GM10847 (cell line): Measurements from ENCODE around the gene LYPD1.

Source experiments
- POLR2A ChIP-seq: IDR thresholded peaks from 2 replicates; pipeline ENCODE4 v1.6.1; 2011; ENCODE audit not compliant: insufficient read length; ENCODE audit errors: extremely low read depth

LYPD1 gene, protein sequence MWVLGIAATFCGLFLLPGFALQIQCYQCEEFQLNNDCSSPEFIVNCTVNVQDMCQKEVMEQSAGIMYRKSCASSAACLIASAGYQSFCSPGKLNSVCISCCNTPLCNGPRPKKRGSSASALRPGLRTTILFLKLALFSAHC

DNA sequence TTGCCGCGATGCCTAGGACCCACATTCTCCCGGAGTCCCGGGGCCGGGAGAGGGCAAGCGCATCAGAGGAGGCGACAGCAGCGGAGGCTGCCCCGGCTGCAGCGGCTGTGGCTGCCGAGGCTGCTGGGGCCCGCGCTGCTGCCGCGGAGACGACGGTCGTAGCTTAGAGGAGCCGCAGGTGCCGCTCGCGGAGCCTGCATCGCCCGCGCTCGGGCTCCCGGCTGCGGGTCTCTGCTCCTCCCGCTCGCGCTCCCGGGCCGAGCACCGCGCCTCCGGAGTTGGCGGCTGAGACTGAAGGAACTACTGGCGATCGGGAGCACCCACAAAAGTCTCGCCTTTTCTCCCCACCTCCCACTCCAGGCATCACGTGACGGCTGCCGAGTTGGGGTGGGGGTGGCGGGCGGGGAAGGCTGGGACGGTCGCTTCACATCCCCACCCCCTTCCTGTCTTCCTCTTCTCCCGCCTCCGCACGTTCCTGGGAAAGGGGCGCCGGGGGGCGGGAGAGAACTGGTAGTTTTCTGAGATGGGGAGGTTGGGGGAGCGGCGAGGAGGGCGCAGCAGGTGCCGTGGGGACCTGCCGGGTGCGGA is at the start of gene LYPD1:
Gene LYPD1, minus strand, starts transcription at position 298 of the 588 bp plus-strand sequence. Its CDS starts 273 bp downstream, at position 25.
- no peak for TF ChIP-seq POLR2A

DNA sequence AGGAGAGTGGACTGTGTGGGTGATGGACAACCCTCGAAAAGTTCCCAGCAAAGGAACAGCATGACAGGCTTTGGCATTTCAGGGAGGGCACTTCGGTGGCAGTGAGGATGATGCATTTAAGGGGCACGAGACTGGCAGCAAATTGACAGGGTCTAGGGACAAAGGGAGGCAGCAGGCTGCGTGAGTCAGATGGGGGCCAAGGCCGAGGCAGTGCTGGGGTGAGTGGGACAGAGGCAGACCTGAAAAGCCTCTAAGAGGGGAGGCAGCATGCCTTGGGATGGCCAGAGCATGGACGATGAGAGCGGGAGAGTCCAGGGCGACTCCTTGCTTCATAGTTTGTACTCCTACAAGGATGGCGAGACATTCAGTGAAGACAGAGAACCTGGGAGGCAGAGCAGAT is 49.5 kb upstream of the LYPD1 start:
- no peak for TF ChIP-seq POLR2A

DNA sequence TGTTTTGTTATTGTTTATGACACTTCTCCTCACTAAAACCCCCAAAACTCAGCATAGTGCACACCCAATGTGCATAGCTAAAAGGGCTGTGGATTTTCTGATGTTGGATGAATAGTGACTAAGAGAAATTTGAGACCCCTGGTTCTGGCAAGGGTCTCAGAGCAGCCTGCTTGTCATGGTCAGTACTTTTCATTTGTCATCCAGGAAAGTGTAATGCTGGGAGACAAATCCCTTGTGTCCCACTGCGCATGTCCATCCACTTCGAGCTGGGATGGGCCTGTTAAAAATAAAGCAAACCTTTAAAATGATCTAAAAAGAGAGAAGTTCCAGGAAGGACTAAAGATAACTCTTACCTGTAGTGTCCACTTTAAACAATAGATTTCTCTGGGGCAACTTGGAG is 46.9 kb upstream of the LYPD1 start:
- TF ChIP-seq POLR2A: no peak

DNA sequence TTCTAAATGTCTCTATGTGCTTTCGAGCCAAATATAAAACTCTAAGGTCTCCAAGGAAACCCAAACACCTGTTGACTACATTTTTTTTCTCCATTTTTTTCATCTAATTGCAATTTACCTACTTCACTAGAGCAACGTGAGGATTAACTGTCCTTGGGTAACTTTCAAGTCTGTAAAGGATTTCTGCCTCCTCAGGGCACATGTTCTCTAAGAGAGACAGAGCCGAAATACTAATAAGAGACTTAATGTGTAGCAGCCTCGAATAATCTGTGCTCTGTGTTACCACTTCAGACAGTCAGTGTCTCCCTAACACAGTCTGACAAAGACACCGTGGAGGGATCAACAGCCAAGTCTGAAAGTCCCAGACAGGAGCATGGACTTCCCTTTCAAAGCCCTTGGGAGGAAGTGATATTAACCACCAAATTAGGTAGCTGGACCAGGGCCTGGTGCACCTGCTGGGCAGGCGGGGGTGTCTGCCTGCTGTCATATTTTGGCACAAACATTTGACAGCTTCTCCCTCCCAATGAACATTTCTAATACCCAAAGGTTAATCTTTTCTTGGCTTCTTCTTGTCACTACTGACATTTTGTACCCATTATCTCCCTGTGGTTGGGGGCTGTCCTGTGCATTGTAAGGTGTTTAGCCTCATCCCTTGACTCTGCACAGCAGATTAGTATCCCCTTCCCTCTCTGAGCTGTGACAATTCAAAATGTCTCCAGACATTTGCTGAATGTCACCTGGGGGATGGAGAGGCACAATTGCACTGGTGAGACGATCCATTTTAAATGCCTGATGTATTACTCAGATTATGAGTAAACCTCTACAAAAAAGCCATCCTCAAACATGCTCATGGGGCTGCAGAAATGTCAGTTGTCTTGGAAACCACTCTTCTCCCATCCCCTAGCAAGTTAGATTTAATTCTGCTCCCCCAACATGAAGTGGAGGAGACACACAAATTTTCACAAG is 45.7 kb upstream of the LYPD1 start:
- TF ChIP-seq POLR2A: no peak

DNA sequence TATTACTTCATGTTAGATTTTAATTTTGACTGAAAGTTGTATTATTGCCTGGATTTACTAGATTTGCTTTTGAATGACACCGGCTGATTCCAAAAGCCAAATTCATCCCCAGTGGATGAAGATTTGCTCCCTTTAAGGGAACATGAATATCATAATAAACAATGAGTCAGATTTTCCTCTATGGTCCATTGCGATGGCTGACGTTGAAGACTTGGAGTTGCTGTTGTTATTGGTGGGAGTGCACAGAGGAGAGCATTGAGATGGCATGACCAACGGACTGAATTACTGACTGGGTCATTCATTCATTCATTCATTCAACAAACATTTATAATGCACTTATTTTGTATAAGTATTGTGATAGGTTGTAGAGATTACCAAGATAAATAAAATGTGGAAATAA is 33.4 kb upstream of the LYPD1 start:
- no peak for TF ChIP-seq POLR2A

DNA sequence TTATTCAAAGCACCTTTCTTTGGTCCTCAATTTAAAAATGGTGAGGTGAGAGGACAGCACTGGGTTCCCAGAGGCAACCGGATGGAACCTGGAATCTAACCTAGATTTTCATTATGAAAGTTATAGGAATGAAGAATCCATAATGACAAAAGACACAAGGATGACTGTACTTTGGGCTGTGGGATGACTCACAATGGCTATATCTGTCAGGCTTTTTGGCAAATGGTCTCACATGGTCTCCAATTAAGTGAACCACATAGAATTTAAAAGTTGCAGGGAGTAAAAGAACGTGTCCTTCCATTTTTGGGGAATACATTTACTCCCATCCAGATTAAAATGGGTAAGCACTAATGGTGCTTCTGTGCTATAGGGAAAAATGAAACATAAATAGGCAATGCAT is 31.8 kb upstream of the LYPD1 start:
- no peak for TF ChIP-seq POLR2A

DNA sequence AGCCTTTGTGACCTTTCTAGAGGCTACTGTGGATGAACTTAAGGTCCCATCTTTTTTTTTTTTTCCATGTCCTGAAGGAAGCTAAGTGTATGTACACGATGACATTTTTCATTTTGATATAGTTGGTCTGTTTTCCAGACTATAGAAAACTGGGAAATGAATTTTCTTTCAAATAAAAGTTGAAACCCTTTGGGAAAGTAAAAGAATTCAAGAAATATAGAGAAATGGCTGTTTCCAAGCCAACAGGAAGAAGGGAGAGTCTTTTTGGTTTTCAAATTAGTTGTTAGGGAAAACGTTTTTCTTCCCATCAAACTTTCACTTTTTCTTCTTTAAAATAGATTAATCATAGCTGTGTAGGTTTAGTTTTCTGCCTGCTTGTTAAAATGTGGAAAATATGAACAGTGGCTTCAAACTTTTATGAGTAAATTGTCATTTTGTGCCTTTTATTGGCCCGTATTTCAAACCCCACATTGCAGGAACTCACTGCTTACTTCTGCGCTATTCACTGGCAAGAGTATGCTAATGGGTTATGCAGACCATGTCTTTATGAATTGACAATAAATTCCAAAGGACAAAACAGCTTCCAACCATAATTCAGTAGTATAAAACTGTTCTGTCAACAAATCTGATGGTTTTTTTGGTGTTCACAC is 27.7 kb upstream of the LYPD1 start:
- no peak for TF ChIP-seq POLR2A

DNA sequence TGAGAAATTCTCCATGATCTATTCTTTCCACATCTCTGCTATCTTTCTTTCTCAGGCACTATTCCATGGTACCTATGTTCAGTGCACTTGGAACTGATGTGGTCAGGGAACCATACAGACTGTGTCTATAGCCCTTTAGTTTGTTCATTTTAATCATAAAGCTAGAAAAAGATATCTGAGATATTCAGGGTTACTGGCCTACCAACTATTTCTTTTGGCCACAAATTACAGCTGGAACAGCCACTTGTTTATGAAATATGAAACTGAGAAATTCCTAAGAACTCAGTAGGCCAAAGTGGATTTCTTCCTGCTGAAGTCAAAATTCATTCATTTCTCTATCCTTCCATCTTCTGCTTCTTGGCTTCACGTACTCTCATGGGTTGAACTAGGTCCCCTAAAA is 22.8 kb upstream of the LYPD1 start:
- no peak for TF ChIP-seq POLR2A

DNA sequence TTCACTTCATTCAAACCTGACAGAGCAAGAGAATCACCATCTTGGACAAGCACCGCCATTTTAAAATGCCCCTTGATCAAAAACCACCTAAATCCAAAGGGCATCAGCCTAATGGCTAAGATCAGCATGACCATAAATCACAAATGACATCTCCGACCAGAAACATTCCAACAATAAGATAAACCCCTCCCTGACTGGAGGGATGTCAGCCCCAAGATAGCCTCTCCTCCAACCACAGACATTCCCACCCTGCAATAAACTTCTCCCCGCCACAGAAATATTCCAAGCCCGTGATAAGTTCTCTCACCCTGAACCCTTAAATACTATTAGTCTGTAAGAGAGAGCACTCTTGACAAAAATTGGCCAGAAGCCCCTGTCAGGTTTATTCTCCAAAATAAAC is 21.6 kb upstream of the LYPD1 start:
- no peak for TF ChIP-seq POLR2A

DNA sequence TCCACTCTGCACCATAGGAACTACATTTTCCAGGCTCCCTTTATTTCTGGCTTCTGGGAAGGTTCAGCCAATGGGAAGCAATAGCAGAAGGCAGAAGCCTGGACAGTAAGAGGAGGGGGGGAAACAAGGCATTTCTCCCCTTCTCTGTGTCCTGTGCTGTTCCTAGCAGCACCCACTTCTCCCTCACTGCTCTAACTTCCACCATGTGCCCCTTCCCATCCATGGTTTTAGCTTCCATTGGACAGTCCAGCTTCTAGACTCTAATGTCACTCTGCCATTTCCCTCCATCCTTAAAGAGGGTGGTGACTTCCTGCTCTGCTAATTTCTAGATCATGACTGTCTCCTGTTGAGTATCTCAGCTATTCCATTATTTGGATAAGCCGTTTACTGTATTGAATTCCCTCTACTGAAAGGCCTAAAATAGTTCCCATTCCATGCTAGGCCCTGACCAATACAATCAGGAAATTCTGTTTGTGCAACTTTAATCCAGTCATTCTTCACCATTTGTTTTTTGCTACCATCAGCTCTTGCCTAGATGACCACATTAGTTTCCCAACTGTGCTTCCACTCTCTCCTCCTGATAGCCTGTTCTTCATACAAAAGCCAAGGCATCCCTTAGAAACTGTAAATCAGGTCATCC is 20.8 kb upstream of the LYPD1 start:
- no peak for TF ChIP-seq POLR2A

DNA sequence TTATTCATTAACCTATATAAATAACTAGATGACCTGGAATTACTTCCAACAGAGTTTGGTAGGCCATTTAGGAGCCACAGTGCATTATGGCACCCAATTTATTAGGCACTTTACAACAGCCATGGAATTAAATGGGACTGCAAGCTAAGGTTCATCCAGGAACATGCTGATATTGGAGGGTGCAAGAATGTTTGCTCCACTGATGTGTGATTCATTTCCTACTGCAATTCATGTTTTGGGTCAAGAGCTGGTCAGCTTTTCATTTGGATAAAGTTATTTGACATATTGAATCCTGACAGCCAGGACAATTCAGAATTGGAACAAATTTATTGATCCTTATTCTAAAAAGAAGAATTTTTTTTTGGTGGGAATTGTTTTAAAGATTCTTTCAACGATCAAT is 11.8 kb upstream of the LYPD1 start:
- no peak for TF ChIP-seq POLR2A

DNA sequence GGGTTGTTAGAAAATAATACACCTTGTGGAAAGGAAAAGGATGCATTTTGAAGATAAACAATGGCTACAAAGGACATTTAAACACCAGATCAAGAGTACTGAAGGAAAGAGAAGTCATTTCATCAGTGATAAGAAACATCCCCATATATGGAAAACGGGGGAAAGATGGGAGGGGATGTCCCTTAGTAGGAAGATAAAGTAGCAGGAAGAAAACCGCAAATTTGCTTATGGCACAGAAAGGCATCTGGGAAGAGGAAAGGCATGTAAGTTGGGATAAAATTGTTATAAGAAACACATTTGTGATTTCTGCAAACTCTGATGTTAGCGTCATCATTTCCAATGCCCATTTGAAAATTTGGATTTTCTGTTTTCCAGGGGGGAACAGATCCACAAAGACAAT is 10.5 kb upstream of the LYPD1 start:
- TF ChIP-seq POLR2A: no peak

DNA sequence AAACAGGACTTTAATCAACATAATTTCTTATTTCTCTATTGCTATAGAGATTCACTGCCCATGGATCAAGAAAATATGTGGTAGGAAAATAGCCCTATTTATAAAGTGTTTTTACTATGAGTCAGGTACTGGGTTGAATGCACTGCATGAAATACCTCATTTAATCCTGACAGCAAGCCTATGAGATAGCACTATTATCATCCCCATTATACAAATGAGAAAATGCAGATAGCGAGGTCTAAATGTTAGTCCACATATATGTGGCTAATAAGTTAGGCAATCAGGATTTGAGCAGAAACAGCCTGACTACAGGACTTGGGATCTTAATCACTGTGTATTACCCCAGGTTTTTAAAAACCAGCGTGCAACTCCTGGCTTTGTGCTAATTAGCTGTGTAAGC is 8.5 kb upstream of the LYPD1 start:
- no peak for TF ChIP-seq POLR2A

DNA sequence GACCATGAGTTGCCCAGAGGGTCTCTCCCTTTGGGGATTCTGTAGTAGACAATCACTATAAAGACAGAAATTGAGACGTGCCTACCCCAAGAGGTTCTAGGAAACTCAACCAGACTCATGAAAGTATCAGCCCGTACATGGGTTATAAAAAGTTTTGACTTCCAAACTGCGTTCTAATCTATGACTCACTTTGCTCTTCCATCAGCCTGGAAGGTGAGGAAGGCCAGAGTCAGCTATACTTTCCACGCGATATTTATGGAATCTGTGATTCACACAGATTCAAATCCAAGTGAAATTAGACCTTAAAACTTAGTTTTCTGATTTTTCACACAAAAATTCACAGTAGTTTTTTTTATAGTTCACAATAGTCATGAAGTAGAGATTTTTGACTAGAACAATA is 7.7 kb upstream of the LYPD1 start:
- TF ChIP-seq POLR2A: no peak

DNA sequence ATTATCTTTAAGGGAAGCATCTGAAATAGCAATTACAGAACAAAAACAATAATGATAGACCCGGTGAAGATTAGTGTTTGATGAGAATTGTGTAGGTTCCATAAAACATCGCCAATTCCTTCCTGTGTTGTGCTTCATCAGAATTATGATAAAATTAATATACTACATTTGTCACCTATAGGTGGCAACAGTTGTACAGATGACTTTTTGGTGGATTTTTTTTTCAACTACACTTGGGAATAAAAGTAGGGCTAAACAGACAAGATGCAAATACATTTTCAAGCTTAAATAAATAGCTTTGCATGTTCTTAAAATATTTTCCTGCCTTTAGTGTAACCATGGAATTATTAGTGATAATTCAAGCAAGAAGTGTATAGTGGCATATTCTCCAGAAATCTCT is 7.0 kb upstream of the LYPD1 start:
- TF ChIP-seq POLR2A: no peak

DNA sequence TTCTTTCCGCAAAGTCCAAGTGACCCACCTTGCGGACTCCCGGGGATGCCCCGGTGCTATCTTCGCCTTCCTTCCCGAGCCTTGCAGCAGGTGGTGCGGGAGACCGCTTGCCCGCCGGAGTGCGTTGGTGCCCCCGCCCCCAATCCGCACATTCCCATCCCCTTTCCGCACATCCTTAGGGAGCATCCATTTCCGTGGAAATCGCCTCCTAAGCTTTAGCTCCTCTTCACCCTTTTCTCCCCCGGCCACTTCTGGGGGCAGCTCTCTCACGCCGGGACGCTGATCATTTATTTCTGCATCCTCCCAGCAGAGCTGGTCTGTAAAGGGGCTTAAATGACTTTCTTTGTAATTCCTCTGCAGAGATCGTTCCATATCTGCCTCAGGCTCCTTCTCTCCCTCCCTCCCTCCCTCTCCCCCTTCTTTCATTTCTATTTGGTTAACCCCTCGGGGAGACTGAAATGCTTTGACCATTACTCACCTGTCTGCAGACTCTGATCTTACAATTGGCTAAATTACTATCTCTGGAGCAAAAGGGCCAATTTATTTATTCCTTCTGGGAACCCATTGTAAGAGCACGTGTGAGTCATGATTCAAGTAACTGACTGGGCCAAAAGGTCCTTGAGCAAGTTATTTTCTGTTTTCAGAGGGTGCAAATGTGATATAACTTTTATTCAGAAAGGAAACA is 1.3 kb upstream of the LYPD1 start:
- TF ChIP-seq POLR2A: no peak
